HFFc6 (cell line): ENCODE measurements around the gene HSD17B2. TPM values are rescaled to one million over a fixed set of nuclear protein-coding genes. Genes with fewer than 3 reads are reported as not detected.

Experiments used
- DNase-seq: peaks from one replicate; pipeline ENCODE4 v3.0.0-alpha.2; 2018
- H3K27ac Mint-ChIP-seq: 2 replicates; pipeline ENCODE4 v1.8.0; 2020; ENCODE audit warnings: mild to moderate bottlenecking, mixed read lengths
- H3K27me3 Mint-ChIP-seq: 2 replicates; pipeline ENCODE4 v1.8.0; 2021; ENCODE audit warnings: mild to moderate bottlenecking, moderate library complexity, mixed read lengths; ENCODE audit not compliant: insufficient read depth
- H3K36me3 Mint-ChIP-seq: 2 replicates; pipeline ENCODE4 v1.8.0; 2021; ENCODE audit warnings: low read depth, mixed read lengths
- H3K4me1 Mint-ChIP-seq: 2 replicates; pipeline ENCODE4 v1.8.0; 2020; ENCODE audit warnings: low read depth, mixed read lengths
- H3K4me3 Mint-ChIP-seq: 2 replicates; pipeline ENCODE4 v1.8.0; 2020; ENCODE audit warnings: mild to moderate bottlenecking, moderate library complexity, mixed read lengths
- H3K9me3 Mint-ChIP-seq: 2 replicates; pipeline ENCODE4 v1.8.0; 2020; ENCODE audit warnings: mild to moderate bottlenecking, mixed read lengths
- CTCF ChIP-seq: fragments of 200-600 bp; sonication (generic); IDR thresholded peaks from 2 replicates; pipeline ENCODE4 v1.5.0; 2021; ENCODE audit warnings: antibody characterized with exemption, mild to moderate bottlenecking
- total RNA-seq, 6 experiments: library from RNA; stranded (reverse); fragmentation: NEBNext Ultra II Directional; extraction: Animal tissue kit (Norgen Biotek cat#: 25700); gene quantifications; 2 replicates in 1 of 6; 3 replicates in 5 of 6; pipeline ENCODE4 v1.2.3, GENCODE V29; 2021

HSD17B2 gene
- total RNA-seq, 6 experiments from 2014 or later = 0.17 to 3.2 (median 0.50) TPM; not detected in 1

- Mint-ChIP-seq H3K27ac (no peak overlapping the region; the same call in 1 of the 2 replicates), H3K27me3 (peaks cover 1% of the 10 kb centered on the region), H3K4me3 (no peak overlapping the region), H3K36me3 (no peaks in the 10 kb centered on the region), H3K4me1 (peaks cover 17% of the 10 kb centered on the region), H3K9me3 (peaks cover 4% of the 10 kb centered on the region)
- TF ChIP-seq CTCF = no peak
- DNase-seq = no peak
Measured at GRCh38 chr16:82044585-82044911, 9.5 kb downstream of the HSD17B2 start.

- no peak for DNase-seq
- peaks cover 4% of the 10 kb centered on the region for H3K27me3 Mint-ChIP-seq
- H3K9me3 Mint-ChIP-seq = peaks cover 8% of the 10 kb centered on the region
- H3K4me1 Mint-ChIP-seq = peaks cover 17% of the 10 kb centered on the region
- no peak for TF ChIP-seq CTCF
- H3K36me3 Mint-ChIP-seq = no peaks in the 10 kb centered on the region
- H3K27ac Mint-ChIP-seq = no peak overlapping the region
- no peak overlapping the region for H3K4me3 Mint-ChIP-seq
Measured at GRCh38 chr16:82045465-82045864, 10.4 kb downstream of the HSD17B2 start.

- Mint-ChIP-seq H3K9me3 (peaks cover 6% of the 10 kb centered on the region), H3K27ac (no peak overlapping the region), H3K4me1 (peaks cover 17% of the 10 kb centered on the region), H3K27me3 (peaks cover 4% of the 10 kb centered on the region), H3K4me3 (no peak overlapping the region), H3K36me3 (no peaks in the 10 kb centered on the region)
- TF ChIP-seq CTCF = no peak
- no peak for DNase-seq
Measured at GRCh38 chr16:82046541-82046940, 11.5 kb downstream of the HSD17B2 start.

- Mint-ChIP-seq H3K27me3 (peaks cover 7% of the 10 kb centered on the region), H3K4me3 (no peak overlapping the region), H3K27ac (no peak overlapping the region), H3K4me1 (peaks cover 17% of the 10 kb centered on the region), H3K36me3 (no peaks in the 10 kb centered on the region), H3K9me3 (peaks cover 4% of the 10 kb centered on the region; the same call in 1 of the 2 replicates)
- no peak for TF ChIP-seq CTCF
- no peak for DNase-seq
Measured at GRCh38 chr16:82046941-82047340, 11.9 kb downstream of the HSD17B2 start.

- no peak overlapping the region for H3K4me3 Mint-ChIP-seq
- H3K27me3 Mint-ChIP-seq = peaks cover 8% of the 10 kb centered on the region
- DNase-seq = no peak
- H3K36me3 Mint-ChIP-seq = no peaks in the 10 kb centered on the region
- peaks cover 17% of the 10 kb centered on the region for H3K4me1 Mint-ChIP-seq
- TF ChIP-seq CTCF = no peak
- no peak overlapping the region for H3K27ac Mint-ChIP-seq
- peaks cover 4% of the 10 kb centered on the region; the same call in 1 of the 2 replicates for H3K9me3 Mint-ChIP-seq
Measured at GRCh38 chr16:82047374-82047773, 12.3 kb downstream of the HSD17B2 start.

GRCh38 chr16:82047787-82048186 lies 12.7 kb downstream of the HSD17B2 start:
- no peak overlapping the region for H3K27ac Mint-ChIP-seq
- H3K27me3 Mint-ChIP-seq = peaks cover 8% of the 10 kb centered on the region

More at GRCh38 chr16:82047787-82048186, 12.7 kb downstream of the HSD17B2 start:
- Mint-ChIP-seq H3K36me3 (no peaks in the 10 kb centered on the region), H3K4me1 (peaks cover 16% of the 10 kb centered on the region), H3K4me3 (no peak overlapping the region), H3K9me3 (peaks cover 4% of the 10 kb centered on the region; the same call in 1 of the 2 replicates)
- no peak for DNase-seq
- TF ChIP-seq CTCF = no peak
